ENCODE data around the gene KRABD2.

The KRABD2 gene

DNA sequence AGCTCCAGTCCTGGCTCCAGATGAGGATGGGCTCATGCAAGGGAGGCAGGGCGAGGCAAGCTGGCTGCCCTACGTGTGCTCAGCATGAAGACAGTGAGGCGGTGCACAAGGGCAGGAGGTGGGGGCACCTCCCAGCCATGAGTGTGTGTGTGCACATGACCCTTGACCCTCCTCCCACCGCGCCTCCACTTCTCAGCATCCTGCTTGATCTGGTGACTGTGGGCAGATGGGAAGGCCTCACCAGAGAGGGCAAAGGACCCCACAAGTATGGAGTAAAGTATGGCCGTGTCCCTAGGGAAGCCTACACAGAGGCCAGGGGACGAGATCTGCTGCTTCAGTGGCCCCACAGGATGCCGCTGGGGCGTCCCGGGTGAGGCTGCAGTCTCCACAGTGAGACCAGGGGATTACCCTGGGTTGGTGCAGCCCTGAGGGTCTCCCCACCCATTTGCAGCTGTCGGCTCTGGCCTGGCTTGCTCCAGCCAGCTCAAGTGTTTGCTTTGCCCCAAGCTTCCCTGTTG lies 29.1 kb upstream of the KRABD2 start:
- Histone ChIP-seq H3K79me2 (ENCODE audit: control insufficient read depth, insufficient read depth, low read length) (no peaks in the 10 kb centered on the region), H3K27ac (ENCODE audit: low read length in 2 of 2) (no peak overlapping the region), H3K4me3 (ENCODE audit: control extremely low read depth in 1 of 5, extremely low read depth in 1 of 5, insufficient read depth in 1 of 5, low read depth in 2 of 5, low read length in 4 of 5) (no peak overlapping the region), H3K4me1 (ENCODE audit: control insufficient read depth in 2 of 2, insufficient read depth in 2 of 2, low read length in 2 of 2) (peaks cover 0 to 5% of the 10 kb centered on the region in 2 donors), H3K36me3 (replicated peaks in 1 of 2; ENCODE audit: control extremely low read depth in 1 of 2, control insufficient read depth in 1 of 2, extremely low read depth in 1 of 2, insufficient read depth in 2 of 2, low read length in 1 of 2) (no peaks in the 10 kb centered on the region), H3K9me3 (ENCODE audit: control extremely low read depth in 1 of 3, control insufficient read depth in 2 of 3, insufficient read depth in 1 of 3, low read length in 2 of 3) (no peaks in the 10 kb centered on the region), H2AFZ (ENCODE audit: insufficient read depth, low read depth, low read length, poor library complexity, severe bottlenecking) (no peak overlapping the region), H3K9ac (ENCODE audit: low read length) (no peak overlapping the region), H3K27me3 (replicated peaks in 1 of 4; ENCODE audit: control extremely low read depth in 1 of 4, control insufficient read depth in 3 of 4, insufficient read depth in 4 of 4, low read length in 3 of 4) (peaks cover 0 to 17% (median 6%) of the 10 kb centered on the region in 4 experiments), H3K4me2 (replicated peaks; ENCODE audit: low read depth, low read length, poor library complexity, severe bottlenecking) (no peak overlapping the region), H4K20me1 (ENCODE audit: control insufficient read depth, insufficient read depth, low read length, poor library complexity, severe bottlenecking) (no peaks in the 10 kb centered on the region)
- Mint-ChIP-seq H3K4me3 (no peak overlapping the region), H3K4me1 (peaks cover 4% of the 10 kb centered on the region), H3K27ac (no peak overlapping the region), H3K27me3 (peaks cover 29% of the 10 kb centered on the region), H3K9me3 (ENCODE audit: insufficient read depth) (no peaks in the 10 kb centered on the region)
- CTCF ChIA-PET: no interaction called here
- no peak for DNase-seq
- intact Hi-C loops (cut with micrococcal nuclease): no loop called here
- WGBS (ENCODE audit: insufficient coverage): 86% methylated on average over 11 of the region's 11 CpGs
- TF ChIP-seq, protein P1, sequence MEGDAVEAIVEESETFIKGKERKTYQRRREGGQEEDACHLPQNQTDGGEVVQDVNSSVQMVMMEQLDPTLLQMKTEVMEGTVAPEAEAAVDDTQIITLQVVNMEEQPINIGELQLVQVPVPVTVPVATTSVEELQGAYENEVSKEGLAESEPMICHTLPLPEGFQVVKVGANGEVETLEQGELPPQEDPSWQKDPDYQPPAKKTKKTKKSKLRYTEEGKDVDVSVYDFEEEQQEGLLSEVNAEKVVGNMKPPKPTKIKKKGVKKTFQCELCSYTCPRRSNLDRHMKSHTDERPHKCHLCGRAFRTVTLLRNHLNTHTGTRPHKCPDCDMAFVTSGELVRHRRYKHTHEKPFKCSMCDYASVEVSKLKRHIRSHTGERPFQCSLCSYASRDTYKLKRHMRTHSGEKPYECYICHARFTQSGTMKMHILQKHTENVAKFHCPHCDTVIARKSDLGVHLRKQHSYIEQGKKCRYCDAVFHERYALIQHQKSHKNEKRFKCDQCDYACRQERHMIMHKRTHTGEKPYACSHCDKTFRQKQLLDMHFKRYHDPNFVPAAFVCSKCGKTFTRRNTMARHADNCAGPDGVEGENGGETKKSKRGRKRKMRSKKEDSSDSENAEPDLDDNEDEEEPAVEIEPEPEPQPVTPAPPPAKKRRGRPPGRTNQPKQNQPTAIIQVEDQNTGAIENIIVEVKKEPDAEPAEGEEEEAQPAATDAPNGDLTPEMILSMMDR (IDR thresholded peaks at IDR 0.05): no peak
- TF ChIP-seq EZH2 (IDR thresholded peaks at IDR 0.05; ENCODE audit: borderline replicate concordance, insufficient read depth, low read depth, low read length, poor library complexity, severe bottlenecking): no peak
- no peak for ATAC-seq (ENCODE audit: low read depth)
- POLR2A ChIA-PET: no interaction called here

- intact Hi-C loops (cut with micrococcal nuclease): no loop called here
- no peaks in the 10 kb centered on the region for H3K79me2 ChIP-seq (ENCODE audit: control insufficient read depth, insufficient read depth, low read length)
- TF ChIP-seq, protein P1 (IDR thresholded peaks at IDR 0.05): no peak
- TF ChIP-seq EZH2 (IDR thresholded peaks at IDR 0.05; ENCODE audit: borderline replicate concordance, insufficient read depth, low read depth, low read length, poor library complexity, severe bottlenecking): no peak
- Mint-ChIP-seq H3K4me3 (no peak overlapping the region), H3K9me3 (ENCODE audit: insufficient read depth) (no peaks in the 10 kb centered on the region), H3K27ac (no peak overlapping the region), H3K27me3 (peaks cover 30% of the 10 kb centered on the region), H3K4me1 (no peaks in the 10 kb centered on the region)
- ChIA-PET CTCF (no interaction called here), POLR2A (no interaction called here)
- no peak for ATAC-seq (ENCODE audit: low read depth)
- H3K27ac ChIP-seq (ENCODE audit: low read length in 2 of 2): no peak overlapping the region
- no peak overlapping the region for H3K4me3 ChIP-seq (ENCODE audit: control extremely low read depth in 1 of 5, extremely low read depth in 1 of 5, insufficient read depth in 1 of 5, low read depth in 2 of 5, low read length in 4 of 5)
- WGBS (ENCODE audit: insufficient coverage): 97% methylated on average over 7 of the region's 11 CpGs
- peaks cover 0 to 21% (median 7%) of the 10 kb centered on the region in 4 experiments for H3K27me3 ChIP-seq (replicated peaks in 1 of 4; ENCODE audit: control extremely low read depth in 1 of 4, control insufficient read depth in 3 of 4, insufficient read depth in 4 of 4, low read length in 3 of 4)
- DNase-seq: no peak
- no peaks in the 10 kb centered on the region for H4K20me1 ChIP-seq (ENCODE audit: control insufficient read depth, insufficient read depth, low read length, poor library complexity, severe bottlenecking)
- H3K4me2 ChIP-seq (replicated peaks; ENCODE audit: low read depth, low read length, poor library complexity, severe bottlenecking): no peak overlapping the region
- H3K4me1 ChIP-seq (ENCODE audit: control insufficient read depth in 2 of 2, insufficient read depth in 2 of 2, low read length in 2 of 2): no peaks in the 10 kb centered on the region
- H3K36me3 ChIP-seq (replicated peaks in 1 of 2; ENCODE audit: control extremely low read depth in 1 of 2, control insufficient read depth in 1 of 2, extremely low read depth in 1 of 2, insufficient read depth in 2 of 2, low read length in 1 of 2): no peaks in the 10 kb centered on the region
- H3K9ac ChIP-seq (ENCODE audit: low read length): no peak overlapping the region
- H2AFZ ChIP-seq (ENCODE audit: insufficient read depth, low read depth, low read length, poor library complexity, severe bottlenecking): no peak overlapping the region
- no peaks in the 10 kb centered on the region for H3K9me3 ChIP-seq (ENCODE audit: control extremely low read depth in 1 of 3, control insufficient read depth in 2 of 3, insufficient read depth in 1 of 3, low read length in 2 of 3)
Measured at GRCh38 chr17:8402921-8403536, 26.5 kb upstream of the KRABD2 start.

Data from B cell (primary cell).